Mammary epithelial cell (primary cell): ENCODE measurements around the gene KRT82.

Experiments
- EZH2 ChIP-seq: IDR thresholded peaks from 2 replicates; pipeline ENCODE4 v1.6.1; 2012; ENCODE audit warnings: low read length, inconsistent platforms, borderline replicate concordance
- TF ChIP-seq, protein P1 (sequence below), 2 donors: IDR thresholded peaks in 1 of 2; conservative IDR thresholded peaks in 1 of 2; 2 replicates each; pipeline ENCODE4 v1.5.1; 2011 to 2012; ENCODE audit warnings: inconsistent platforms in 2 of 2, low read length in 2 of 2, mild to moderate bottlenecking in 2 of 2, control low read depth in 1 of 2, low read depth in 1 of 2; ENCODE audit not compliant: insufficient read depth in 1 of 2; ENCODE audit errors: extremely low read depth in 1 of 2

DNA sequence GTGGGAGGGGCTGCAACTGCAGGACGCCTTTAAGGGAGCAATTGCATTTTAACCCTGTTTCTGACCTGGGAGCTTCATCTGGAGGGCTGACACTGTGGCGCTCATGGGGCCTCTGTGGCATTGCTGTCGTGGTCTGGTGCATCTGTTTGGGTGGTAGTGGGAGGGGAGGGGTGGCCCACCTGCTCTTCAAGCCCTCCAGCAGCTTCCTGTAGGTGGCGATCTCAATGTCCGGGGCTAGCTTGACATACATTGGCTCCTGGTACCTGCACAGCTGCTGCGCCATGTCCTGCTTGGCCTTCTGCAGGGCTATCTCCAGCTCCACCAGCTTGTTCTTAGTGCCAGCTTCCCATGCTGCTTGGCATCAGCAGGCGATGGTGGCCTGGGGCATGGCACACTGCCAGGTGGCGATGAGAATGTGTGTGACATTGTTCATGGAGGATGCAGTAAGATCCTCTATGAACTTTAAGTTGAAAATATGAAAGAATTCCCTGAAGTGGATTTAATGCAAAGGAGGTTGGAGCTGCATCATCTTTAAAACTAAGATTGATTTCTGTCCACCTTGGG lies 7.7 kb upstream of the KRT82 start:
- TF ChIP-seq, protein P1, sequence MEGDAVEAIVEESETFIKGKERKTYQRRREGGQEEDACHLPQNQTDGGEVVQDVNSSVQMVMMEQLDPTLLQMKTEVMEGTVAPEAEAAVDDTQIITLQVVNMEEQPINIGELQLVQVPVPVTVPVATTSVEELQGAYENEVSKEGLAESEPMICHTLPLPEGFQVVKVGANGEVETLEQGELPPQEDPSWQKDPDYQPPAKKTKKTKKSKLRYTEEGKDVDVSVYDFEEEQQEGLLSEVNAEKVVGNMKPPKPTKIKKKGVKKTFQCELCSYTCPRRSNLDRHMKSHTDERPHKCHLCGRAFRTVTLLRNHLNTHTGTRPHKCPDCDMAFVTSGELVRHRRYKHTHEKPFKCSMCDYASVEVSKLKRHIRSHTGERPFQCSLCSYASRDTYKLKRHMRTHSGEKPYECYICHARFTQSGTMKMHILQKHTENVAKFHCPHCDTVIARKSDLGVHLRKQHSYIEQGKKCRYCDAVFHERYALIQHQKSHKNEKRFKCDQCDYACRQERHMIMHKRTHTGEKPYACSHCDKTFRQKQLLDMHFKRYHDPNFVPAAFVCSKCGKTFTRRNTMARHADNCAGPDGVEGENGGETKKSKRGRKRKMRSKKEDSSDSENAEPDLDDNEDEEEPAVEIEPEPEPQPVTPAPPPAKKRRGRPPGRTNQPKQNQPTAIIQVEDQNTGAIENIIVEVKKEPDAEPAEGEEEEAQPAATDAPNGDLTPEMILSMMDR (conservative IDR thresholded peaks at IDR 0.05 in 1 of 2, IDR thresholded peaks at IDR 0.05 in 1 of 2; ENCODE audit: extremely low read depth in 1 of 2, insufficient read depth in 1 of 2, low read depth in 1 of 2, low read length in 2 of 2): peak in 1 of 2 donors; percentile 11
- no peak for TF ChIP-seq EZH2
